Natural killer cell treated with Interleukin-12 subunit alpha and Interleukin-12 subunit beta and Interleukin-15 and Interleukin-18, amount 100 ng/mL, for 72 hours (primary cell): Measurements from ENCODE around the gene CRTC1. TPM values are rescaled to one million over a fixed set of nuclear protein-coding genes. Genes with fewer than 3 reads are reported as not detected.

Experiments
- ATAC-seq, 2 donors: fragments of 150-1000 bp; cut with Tn5 transposase in 1 of 2; sonication (Bioruptor Pico), chemical (Tn5 transposase) in 1 of 2; 2 replicates each; pipeline ENCODE4 v1.10.0; 2021
- DNase-seq: peaks from one replicate; pipeline ENCODE4 v3.0.0; 2022; ENCODE audit warnings: low spot score
- H3K27ac Mint-ChIP-seq, 2 donors: 1 replicate in 1 of 2; 2 replicates in 1 of 2; pipeline ENCODE4 v1.8.0; 2022; ENCODE audit warnings: mixed read lengths in 2 of 2, mild to moderate bottlenecking in 1 of 2, moderate library complexity in 1 of 2
- H3K27me3 Mint-ChIP-seq, 2 donors: 1 replicate in 1 of 2; 2 replicates in 1 of 2; pipeline ENCODE4 v1.8.0; 2022; ENCODE audit warnings: mixed read lengths in 2 of 2
- H3K36me3 Mint-ChIP-seq: one replicate; pipeline ENCODE4 v1.8.0; 2022; ENCODE audit warnings: mixed read lengths
- H3K4me1 Mint-ChIP-seq, 2 donors: 1 replicate in 1 of 2; 2 replicates in 1 of 2; pipeline ENCODE4 v1.8.0; 2022; ENCODE audit warnings: low read depth in 2 of 2, mixed read lengths in 2 of 2, mild to moderate bottlenecking in 1 of 2
- H3K4me3 Mint-ChIP-seq: one replicate; pipeline ENCODE4 v1.8.0; 2022; ENCODE audit warnings: mixed read lengths
- H3K9me3 Mint-ChIP-seq: 2 replicates; pipeline ENCODE4 v1.8.0; 2022; ENCODE audit warnings: mixed read lengths
- total RNA-seq, 2 donors: library from RNA; stranded (reverse); gene quantifications; one replicate each; pipeline ENCODE4 v1.2.3, GENCODE V29; 2022

The CRTC1 gene, protein sequence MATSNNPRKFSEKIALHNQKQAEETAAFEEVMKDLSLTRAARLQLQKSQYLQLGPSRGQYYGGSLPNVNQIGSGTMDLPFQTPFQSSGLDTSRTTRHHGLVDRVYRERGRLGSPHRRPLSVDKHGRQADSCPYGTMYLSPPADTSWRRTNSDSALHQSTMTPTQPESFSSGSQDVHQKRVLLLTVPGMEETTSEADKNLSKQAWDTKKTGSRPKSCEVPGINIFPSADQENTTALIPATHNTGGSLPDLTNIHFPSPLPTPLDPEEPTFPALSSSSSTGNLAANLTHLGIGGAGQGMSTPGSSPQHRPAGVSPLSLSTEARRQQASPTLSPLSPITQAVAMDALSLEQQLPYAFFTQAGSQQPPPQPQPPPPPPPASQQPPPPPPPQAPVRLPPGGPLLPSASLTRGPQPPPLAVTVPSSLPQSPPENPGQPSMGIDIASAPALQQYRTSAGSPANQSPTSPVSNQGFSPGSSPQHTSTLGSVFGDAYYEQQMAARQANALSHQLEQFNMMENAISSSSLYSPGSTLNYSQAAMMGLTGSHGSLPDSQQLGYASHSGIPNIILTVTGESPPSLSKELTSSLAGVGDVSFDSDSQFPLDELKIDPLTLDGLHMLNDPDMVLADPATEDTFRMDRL
- total RNA-seq = 1 to 10 TPM; 7.6 to 9.3 TPM

DNA sequence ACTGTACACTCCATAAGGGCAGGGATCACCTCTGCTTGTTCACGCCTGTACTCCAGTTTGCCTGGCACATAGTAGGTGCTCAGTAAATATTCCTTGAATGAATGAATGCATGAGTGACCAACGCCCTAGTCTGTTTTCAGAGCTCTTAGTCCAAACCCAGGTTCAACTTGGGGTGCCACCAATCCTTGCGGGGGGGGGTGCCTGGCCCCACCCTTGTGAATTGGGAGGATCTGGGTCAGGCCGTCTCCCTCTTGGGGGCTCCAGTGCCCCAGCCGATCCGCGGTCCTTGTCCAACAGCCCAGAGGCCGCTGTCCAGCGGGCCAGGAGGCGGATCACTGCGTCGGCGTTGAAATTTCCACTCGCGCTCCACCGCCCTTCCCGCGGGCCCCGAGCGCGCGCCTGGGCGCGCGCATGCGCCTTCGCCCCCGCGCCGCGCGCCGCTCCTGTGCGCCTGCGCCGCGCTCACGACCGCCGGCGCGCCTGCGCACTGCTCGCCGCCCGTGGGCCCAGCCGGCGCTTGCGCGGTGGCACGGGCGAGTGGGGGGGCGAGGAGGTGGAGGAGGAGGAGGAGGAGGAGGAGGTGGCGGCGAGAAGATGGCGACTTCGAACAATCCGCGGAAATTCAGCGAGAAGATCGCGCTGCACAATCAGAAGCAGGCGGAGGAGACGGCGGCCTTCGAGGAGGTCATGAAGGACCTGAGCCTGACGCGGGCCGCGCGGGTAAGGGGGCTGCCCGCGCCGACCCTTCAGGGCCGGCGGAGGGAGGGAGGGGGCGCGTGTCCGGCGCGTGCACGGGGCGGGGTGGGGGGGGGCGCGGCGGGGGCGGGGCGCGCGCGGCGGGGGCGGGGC lies at the start of gene CRTC1:
Gene CRTC1 (plus strand): TSS at position 572 of the 849 bp plus-strand sequence. CDS start 23 bp downstream, at position 595.
- no peaks in the 10 kb centered on the region for H3K36me3 Mint-ChIP-seq
- H3K4me3 Mint-ChIP-seq = peak within 1 kb of the TSS; percentile 91
- H3K27ac Mint-ChIP-seq = peak within 1 kb of the TSS; percentile 67 to 69
- ATAC-seq (peak; percentile 92 to 93), DNase-seq (peak; percentile 92)
- H3K4me1 Mint-ChIP-seq = peaks cover 7 to 18% of the 10 kb centered on the region in 2 donors
- H3K9me3 Mint-ChIP-seq = no peaks in the 10 kb centered on the region
- H3K27me3 Mint-ChIP-seq = no peaks in the 10 kb centered on the region

DNA sequence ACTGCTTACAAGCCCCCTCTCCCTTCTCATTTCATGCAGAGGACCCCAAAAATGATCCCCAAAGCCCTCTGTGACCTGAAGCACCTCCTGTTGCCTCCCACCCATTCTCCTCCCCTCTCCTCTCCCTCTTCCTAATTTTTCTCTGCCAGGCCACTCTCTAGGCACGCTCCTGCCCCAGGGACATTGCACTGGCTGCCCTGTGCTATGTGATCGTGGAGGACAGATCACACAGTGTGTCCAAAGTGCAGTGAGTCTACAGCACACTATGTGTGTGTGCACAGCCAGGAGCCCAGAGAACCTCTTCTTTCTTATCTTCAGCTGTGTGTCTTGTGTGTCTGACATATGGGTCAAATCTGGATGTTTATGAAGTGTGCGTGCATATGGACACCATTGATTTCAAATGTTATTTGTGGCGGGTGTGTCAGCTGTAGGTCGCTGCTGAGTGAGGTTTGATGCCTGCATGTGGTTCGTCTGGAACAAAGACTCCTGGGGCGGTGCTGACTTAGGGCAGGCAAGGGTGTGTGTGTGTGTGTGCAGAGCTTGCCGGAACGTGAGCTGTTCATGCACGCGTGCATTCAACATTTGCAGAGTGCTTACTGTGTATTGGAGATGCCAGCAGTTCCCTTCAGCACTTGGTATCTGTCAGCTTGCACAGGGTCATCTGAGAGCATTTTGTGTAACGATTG lies 48.7 kb upstream of the CRTC1 start:
- Mint-ChIP-seq H3K36me3 (no peaks in the 10 kb centered on the region), H3K9me3 (no peaks in the 10 kb centered on the region), H3K4me3 (peak overlapping the region; percentile 21), H3K4me1 (peaks cover 12 to 21% of the 10 kb centered on the region in 2 donors), H3K27me3 (peaks cover 3 to 10% of the 10 kb centered on the region in 2 donors), H3K27ac (no peak overlapping the region)
- ATAC-seq (no peak), DNase-seq (no peak)

DNA sequence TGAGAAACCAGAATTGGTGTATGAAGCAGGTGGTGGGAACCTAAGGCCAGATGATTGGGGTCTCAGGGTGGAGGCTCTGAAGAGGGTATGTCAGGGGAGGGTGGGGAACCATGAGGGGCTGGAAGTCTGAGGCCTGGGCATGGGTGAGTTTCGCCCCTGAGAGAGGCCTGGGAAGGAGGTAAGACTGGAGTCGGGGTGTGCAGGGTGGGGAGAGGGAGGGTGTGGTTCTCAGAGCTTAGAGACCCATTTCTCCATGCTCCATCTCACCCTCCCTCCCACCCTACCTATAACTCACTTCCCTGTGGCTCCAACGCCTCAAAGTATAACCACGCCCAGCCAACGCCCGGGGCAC lies 47.7 kb upstream of the CRTC1 start:
- peak overlapping the region; percentile 72 to 89 for H3K27ac Mint-ChIP-seq
- no peaks in the 10 kb centered on the region for H3K36me3 Mint-ChIP-seq
- DNase-seq (no peak), ATAC-seq (no peak)
- peaks cover 12 to 23% of the 10 kb centered on the region in 2 donors for H3K4me1 Mint-ChIP-seq
- H3K4me3 Mint-ChIP-seq = peak overlapping the region; percentile 94
- no peaks in the 10 kb centered on the region for H3K9me3 Mint-ChIP-seq
- H3K27me3 Mint-ChIP-seq = peaks cover 0 to 7% of the 10 kb centered on the region in 2 donors

- peak; percentile 96 to 97 for ATAC-seq
- H3K27ac Mint-ChIP-seq = peak overlapping the region; percentile 72 to 89
- H3K27me3 Mint-ChIP-seq = peaks cover 0 to 7% of the 10 kb centered on the region in 2 donors
- H3K4me1 Mint-ChIP-seq = peaks cover 12 to 23% of the 10 kb centered on the region in 2 donors
- H3K4me3 Mint-ChIP-seq = peak overlapping the region; percentile 94
- no peaks in the 10 kb centered on the region for H3K36me3 Mint-ChIP-seq
- no peaks in the 10 kb centered on the region for H3K9me3 Mint-ChIP-seq
- DNase-seq = peak; percentile 98
Measured at GRCh38 chr19:18636183-18636968, 47.1 kb upstream of the CRTC1 start.

DNA sequence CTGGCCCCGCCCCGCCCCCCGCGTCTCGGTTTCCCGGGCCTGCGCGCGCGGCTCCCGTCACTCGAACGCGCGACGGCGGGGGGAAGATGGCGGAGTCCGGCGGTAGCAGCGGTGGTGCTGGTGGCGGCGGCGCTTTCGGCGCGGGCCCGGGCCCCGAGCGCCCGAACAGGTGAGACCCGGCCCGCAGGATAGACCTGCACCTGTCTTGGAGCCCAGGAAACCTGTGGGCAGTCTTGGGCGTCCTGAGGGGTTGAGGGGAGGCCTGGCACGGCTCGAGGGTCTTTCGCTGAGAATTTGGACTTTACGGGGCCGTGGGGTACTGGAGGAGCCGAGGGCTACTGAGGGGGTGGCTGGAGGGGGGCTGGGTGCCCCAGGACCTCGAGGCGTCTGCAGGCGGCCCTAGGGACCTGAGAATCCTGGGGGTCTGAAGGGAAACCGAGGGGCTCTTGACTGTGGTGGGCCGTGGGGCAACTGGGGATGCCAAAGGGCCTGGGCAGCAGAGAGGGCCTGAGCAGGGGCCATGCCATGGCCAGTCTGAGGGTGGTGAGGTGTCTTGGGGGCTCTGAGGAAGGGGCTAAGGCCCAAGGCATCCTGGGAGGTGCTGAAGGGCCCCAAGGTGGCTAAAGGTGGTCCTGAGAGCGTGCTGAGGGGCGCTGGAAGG lies 46.4 kb upstream of the CRTC1 start, which contains the start of gene KLHL26:
Gene KLHL26 (plus strand): TSS at position 60 of the 661 bp plus-strand sequence. CDS start 27 bp downstream, at position 87.
- peaks cover 12 to 23% of the 10 kb centered on the region in 2 donors for H3K4me1 Mint-ChIP-seq
- H3K36me3 Mint-ChIP-seq = no peaks in the 10 kb centered on the region
- DNase-seq (no peak), ATAC-seq (no peak)
- peak within 1 kb of the TSS; percentile 94 for H3K4me3 Mint-ChIP-seq
- H3K27me3 Mint-ChIP-seq = peaks cover 0 to 7% of the 10 kb centered on the region in 2 donors
- peak within 1 kb of the TSS; percentile 72 to 89 for H3K27ac Mint-ChIP-seq
- no peaks in the 10 kb centered on the region for H3K9me3 Mint-ChIP-seq

DNA sequence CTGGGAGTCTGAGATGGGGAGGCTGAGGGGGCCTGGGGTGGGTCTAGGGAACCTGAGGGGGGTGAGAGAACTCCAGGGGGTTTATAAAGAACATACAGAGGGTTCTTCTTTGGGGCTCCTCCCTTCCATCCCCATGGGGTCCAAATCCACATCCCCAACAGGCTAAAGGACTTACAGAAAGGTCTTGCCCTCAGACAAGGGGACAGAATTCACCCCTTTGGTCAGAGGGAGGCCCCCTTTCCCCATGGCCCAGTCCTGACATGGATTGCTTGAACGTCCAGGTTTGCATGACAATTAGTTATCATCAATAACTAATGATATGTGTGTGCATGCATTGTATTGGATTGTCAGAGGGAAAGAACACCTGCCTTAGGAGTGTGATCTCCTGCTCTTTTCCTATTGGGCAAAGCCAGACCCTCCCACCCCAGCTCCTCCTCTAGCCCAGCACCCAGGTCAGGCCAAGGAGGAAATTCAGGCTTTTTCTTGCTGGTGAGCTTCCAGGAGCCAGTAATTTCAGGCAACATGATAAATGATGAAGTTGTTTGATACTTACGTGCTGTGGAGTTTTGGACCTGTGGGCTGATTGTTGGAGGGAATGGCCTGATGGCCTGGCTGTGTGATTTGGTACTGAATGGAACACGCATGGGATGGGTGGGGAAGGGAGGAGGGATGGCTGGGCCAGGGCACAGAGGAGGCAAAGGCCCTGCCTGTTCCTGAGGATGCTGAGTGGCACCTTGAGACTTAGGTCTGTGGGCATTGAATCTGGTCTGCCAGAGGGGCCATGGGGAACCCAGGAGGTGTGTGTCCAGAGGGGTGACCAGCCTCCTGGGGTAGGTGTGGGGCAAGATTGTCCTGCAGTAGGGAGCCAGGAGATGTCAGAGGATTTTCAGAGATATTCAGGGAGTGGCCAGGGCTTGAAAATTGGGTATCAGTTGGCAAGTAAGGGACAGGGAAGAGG lies 45.5 kb upstream of the CRTC1 start:
- Mint-ChIP-seq H3K27ac (peak overlapping the region; percentile 72 to 89), H3K27me3 (peaks cover 0 to 7% of the 10 kb centered on the region in 2 donors), H3K4me3 (peak overlapping the region; percentile 94), H3K9me3 (no peaks in the 10 kb centered on the region), H3K36me3 (no peaks in the 10 kb centered on the region), H3K4me1 (peaks cover 12 to 23% of the 10 kb centered on the region in 2 donors)
- no peak for ATAC-seq
- no peak for DNase-seq

GRCh38 chr19:18639706-18640243 lies 43.7 kb upstream of the CRTC1 start:
- H3K27me3 Mint-ChIP-seq = peaks cover 0 to 3% of the 10 kb centered on the region in 2 donors

DNA sequence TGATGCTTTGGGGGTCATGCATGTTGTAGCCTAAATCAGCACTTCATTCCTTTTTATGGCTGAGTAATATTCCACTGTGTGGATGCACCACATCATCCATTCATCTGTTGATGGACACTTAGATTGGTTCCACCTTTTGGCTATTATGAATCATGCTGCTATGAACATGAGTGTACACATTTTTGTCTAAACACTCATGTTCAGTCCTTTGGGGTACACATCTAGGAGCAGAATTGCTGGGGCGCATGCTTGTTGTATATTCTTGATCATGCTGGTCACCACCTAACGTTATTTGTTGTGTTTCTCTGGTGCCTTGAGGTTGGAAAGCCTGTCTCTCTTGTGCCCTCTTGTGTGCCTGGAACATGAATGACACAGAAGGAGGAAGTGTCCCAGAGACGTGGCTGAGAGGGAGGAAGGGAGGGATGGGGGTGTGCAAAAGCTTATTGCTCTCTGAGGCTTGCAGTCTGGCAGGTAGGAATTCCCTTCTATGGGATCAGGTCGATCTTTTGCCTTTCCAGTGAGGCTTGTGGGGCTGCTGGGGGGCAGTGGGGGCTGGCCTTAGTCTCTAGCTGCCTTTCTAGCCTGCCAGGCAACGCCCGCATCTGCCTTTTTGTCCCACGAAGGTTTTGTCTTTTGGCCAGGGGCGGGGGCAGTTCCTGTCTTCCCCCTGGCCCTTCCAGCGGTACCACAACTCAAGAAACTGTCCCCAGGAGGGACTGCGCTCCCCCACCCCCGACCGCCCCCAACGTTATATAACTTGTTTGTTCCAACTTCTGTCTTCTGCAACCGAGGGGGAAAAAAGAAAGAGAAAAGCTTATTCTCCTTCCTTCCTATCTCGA lies 39.1 kb upstream of the CRTC1 start:
- H3K4me3 Mint-ChIP-seq = no peak overlapping the region
- H3K27me3 Mint-ChIP-seq = no peaks in the 10 kb centered on the region
- H3K27ac Mint-ChIP-seq = no peak overlapping the region
- peaks cover 12 to 25% of the 10 kb centered on the region in 2 donors for H3K4me1 Mint-ChIP-seq
- DNase-seq (no peak), ATAC-seq (no peak)
- no peaks in the 10 kb centered on the region for H3K9me3 Mint-ChIP-seq
- H3K36me3 Mint-ChIP-seq = no peaks in the 10 kb centered on the region

More at GRCh38 chr19:18639706-18640243, 43.7 kb upstream of the CRTC1 start:
- Mint-ChIP-seq H3K36me3 (no peaks in the 10 kb centered on the region), H3K4me3 (no peak overlapping the region), H3K4me1 (peaks cover 12 to 27% of the 10 kb centered on the region in 2 donors), H3K9me3 (no peaks in the 10 kb centered on the region), H3K27ac (no peak overlapping the region)
- DNase-seq (no peak), ATAC-seq (no peak)

GRCh38 chr19:18645035-18645511 lies 38.4 kb upstream of the CRTC1 start:
- no peak overlapping the region for H3K4me3 Mint-ChIP-seq
- peaks cover 18 to 28% of the 10 kb centered on the region in 2 donors for H3K4me1 Mint-ChIP-seq
- H3K27ac Mint-ChIP-seq = no peak overlapping the region
- no peaks in the 10 kb centered on the region for H3K27me3 Mint-ChIP-seq
- no peak for DNase-seq
- H3K9me3 Mint-ChIP-seq = no peaks in the 10 kb centered on the region
- no peaks in the 10 kb centered on the region for H3K36me3 Mint-ChIP-seq
- no peak for ATAC-seq

DNA sequence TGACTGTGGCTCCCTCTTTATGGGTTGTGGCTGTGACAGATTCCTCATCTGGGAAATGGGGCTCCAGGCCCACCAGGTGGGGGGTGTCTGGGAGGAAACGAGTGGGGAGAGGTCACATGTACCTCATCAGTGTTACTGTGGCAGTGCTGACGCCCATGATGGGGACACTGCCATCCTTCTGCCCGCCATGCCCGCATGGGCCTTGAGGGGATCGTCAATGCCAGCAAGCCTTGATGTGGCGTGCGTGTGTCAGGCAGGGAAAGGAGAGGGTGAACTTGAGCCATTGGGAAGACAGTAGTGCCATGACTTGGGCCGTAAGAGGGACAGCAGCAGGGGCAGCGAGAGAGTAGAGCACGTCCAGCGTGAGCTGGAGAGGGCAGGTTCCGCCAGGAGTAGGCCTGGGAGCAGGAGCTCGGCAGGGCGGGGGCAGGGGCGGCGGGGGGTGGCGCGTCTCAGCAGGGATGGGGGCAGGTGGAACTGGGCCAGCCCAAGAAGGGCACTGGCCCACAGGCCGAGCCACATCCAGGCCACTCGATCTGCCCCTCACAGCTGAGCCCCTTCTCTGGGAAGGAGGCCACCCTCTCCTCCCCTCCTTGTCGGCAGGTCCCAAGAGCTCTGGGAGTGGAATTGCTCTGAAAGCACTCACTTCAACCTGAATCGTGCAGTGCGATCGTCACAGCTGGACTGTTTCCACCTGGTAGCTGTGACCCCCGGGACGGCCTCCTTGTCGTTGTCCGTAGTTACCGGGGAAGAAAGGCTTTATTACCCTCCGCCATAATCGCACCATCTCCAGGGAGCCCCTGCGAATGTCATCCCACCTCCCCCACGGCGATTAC lies 36.7 kb upstream of the CRTC1 start:
- H3K27ac Mint-ChIP-seq = no peak overlapping the region
- no peaks in the 10 kb centered on the region for H3K36me3 Mint-ChIP-seq
- H3K27me3 Mint-ChIP-seq = no peaks in the 10 kb centered on the region
- H3K4me3 Mint-ChIP-seq = no peak overlapping the region
- H3K9me3 Mint-ChIP-seq = no peaks in the 10 kb centered on the region
- peaks cover 18 to 32% of the 10 kb centered on the region in 2 donors for H3K4me1 Mint-ChIP-seq
- ATAC-seq = no peak
- DNase-seq = no peak
